ENCODE data around the gene CKAP4.

DNA sequence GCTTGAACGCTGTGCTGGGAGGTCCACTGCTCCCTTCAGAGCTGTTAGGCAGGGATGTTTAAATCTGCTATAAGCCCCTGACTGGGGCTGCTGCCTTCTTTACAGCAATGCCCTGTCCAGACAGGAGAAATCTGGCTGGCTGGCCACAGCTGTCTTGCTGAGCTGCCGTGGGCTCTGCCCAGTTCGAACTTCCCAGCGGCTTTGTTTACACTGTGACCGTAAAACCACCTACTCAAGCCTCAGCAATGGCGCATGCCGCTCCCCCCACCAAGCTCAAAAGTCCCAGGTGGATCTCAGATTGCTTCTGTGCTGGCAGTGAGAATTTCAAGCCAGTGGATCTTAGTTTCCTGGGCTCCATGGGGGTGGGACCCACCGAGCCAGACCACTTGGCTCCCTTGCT is 35.8 kb downstream of the CKAP4 start:
- TF ChIP-seq EZH2 (IDR thresholded peaks at IDR 0.05; ENCODE audit: borderline replicate concordance): no peak
- TF ChIP-seq, protein P1, sequence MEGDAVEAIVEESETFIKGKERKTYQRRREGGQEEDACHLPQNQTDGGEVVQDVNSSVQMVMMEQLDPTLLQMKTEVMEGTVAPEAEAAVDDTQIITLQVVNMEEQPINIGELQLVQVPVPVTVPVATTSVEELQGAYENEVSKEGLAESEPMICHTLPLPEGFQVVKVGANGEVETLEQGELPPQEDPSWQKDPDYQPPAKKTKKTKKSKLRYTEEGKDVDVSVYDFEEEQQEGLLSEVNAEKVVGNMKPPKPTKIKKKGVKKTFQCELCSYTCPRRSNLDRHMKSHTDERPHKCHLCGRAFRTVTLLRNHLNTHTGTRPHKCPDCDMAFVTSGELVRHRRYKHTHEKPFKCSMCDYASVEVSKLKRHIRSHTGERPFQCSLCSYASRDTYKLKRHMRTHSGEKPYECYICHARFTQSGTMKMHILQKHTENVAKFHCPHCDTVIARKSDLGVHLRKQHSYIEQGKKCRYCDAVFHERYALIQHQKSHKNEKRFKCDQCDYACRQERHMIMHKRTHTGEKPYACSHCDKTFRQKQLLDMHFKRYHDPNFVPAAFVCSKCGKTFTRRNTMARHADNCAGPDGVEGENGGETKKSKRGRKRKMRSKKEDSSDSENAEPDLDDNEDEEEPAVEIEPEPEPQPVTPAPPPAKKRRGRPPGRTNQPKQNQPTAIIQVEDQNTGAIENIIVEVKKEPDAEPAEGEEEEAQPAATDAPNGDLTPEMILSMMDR (IDR thresholded peaks at IDR 0.05; ENCODE audit: poor library complexity): no peak

All from hepatocyte (in vitro differentiated cells).